GM18858 (cell line): ENCODE measurements around the gene RNU6-9.

Source experiments
- ATAC-seq: cut with Tn5 transposase; IDR thresholded peaks from one replicate; pipeline ENCODE4 v1.9.1; 2021; ENCODE audit not compliant: unreplicated experiment

RNU6-9 gene

GRCh38 chr19:861141-861755 lies 32.0 kb upstream of the RNU6-9 start:
- ATAC-seq: no peak

- no peak for ATAC-seq
Measured at GRCh38 chr19:861756-862580, 31.3 kb upstream of the RNU6-9 start.

GRCh38 chr19:862581-863314 lies 30.5 kb upstream of the RNU6-9 start:
- no peak for ATAC-seq

GRCh38 chr19:863315-863620 lies 30.0 kb upstream of the RNU6-9 start:
- no peak for ATAC-seq

- ATAC-seq: no peak
Measured at GRCh38 chr19:866769-867300, 26.4 kb upstream of the RNU6-9 start.

- ATAC-seq: no peak
Measured at GRCh38 chr19:867301-867793, 25.9 kb upstream of the RNU6-9 start.

- ATAC-seq: no peak
Measured at GRCh38 chr19:867855-868457, 25.3 kb upstream of the RNU6-9 start.

GRCh38 chr19:868458-869244 lies 24.6 kb upstream of the RNU6-9 start:
- ATAC-seq: no peak

GRCh38 chr19:869245-870177 lies 23.8 kb upstream of the RNU6-9 start:
- no peak for ATAC-seq

- no peak for ATAC-seq
Measured at GRCh38 chr19:870314-870713, 23.0 kb upstream of the RNU6-9 start.

- ATAC-seq: no peak
Measured at GRCh38 chr19:870963-871401, 22.3 kb upstream of the RNU6-9 start.

GRCh38 chr19:871446-872265 lies 21.6 kb upstream of the RNU6-9 start:
- ATAC-seq: no peak

GRCh38 chr19:872266-872951 lies 20.9 kb upstream of the RNU6-9 start:
- no peak for ATAC-seq

GRCh38 chr19:873084-873483 lies 20.2 kb upstream of the RNU6-9 start:
- ATAC-seq: no peak

GRCh38 chr19:873561-874041 lies 19.7 kb upstream of the RNU6-9 start:
- ATAC-seq: no peak

- ATAC-seq: no peak
Measured at GRCh38 chr19:875265-875879, 17.9 kb upstream of the RNU6-9 start.

GRCh38 chr19:876089-876488 lies 17.2 kb upstream of the RNU6-9 start:
- no peak for ATAC-seq
